ENCODE measurements around the gene CAMTA2. TPM values are rescaled to one million over a fixed set of nuclear protein-coding genes. Genes with fewer than 3 reads are reported as not detected.

CAMTA2 gene
- total and polyA plus RNA-seq, 9 of the 15 experiments (the other 6 are each of a cell fraction or from before 2014, with no cell fraction given) = 0.24 to 25.1 (median 6.3) TPM

DNA sequence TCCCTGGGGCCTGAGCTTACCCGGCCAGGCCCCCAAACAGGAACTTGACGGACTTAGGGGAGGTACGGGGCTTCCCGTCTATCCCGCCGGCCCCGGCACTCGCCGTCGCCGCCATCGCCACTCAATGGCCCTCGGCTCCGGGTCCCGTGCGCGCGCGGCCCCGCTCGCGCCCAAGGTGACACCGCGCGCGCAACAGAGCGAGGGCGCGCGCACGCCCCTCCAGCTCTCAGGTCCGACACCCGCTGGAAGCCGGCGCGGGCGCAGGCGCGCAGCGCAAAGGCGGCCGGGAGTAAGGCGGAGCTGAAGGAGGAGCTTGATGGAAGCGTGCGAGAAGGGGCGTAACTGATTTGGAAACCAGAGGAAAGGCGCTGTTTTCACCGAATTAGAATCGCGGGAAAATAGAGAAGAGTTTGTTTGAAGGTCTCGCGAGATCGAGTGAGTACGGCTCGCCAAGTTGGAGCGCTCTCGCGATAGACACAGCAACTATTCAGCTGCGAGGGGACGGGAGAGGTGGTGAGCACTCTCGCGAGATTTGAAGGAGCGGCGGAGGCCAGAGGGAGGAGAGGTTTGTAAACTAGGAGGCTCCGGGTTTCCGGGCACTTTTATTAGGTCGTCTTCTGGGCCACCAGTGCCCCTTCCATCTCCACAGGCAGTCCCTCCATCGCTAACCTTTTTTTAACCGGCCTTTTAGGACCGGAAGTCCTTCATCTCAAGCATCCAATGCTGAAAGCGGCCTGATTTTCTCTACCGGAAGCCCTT lies 47.5 kb downstream of the CAMTA2 start, which contains the start of the genes RNF167 and SLC25A11:
RNF167 (plus strand) TSS at position 473 of the 759 bp plus-strand sequence. CDS start 642 bp downstream, outside the sequence.
SLC25A11 (minus strand) TSS at position 251 of the 759 bp plus-strand sequence; CDS start at position 115, 136 bp downstream.
- H2AFZ ChIP-seq (ENCODE audit: low read depth, low read length) = peak within 1 kb of the TSS; percentile 89
- H3K4me1 ChIP-seq (replicated peaks in 1 of 2; ENCODE audit: control insufficient read depth in 2 of 2, insufficient read depth in 2 of 2, low read length in 2 of 2) = peaks cover 18 to 29% of the 10 kb centered on the region in 2 experiments; a peak in 4 of 5 replicates
- peak within 1 kb of the TSS; percentile 95 to 98 for H3K9ac ChIP-seq (ENCODE audit: insufficient read depth in 1 of 2, low read depth in 2 of 2, low read length in 2 of 2)
- FAIRE-seq = peak; percentile 93
- no peaks in the 10 kb centered on the region for H3K9me3 ChIP-seq (replicated peaks; ENCODE audit: control insufficient read depth, insufficient read depth, low read depth, low read length)
- H3K79me2 ChIP-seq (ENCODE audit: control insufficient read depth, insufficient read depth, low read length) = peaks cover 63% of the 10 kb centered on the region
- no peaks in the 10 kb centered on the region for H3K9me1 ChIP-seq (ENCODE audit: control insufficient read depth, insufficient read depth, low read length)
- H3K27ac ChIP-seq (ENCODE audit: extremely low read depth, low read depth, low read length) = peak within 1 kb of the TSS; percentile 90
- H3K4me2 ChIP-seq (ENCODE audit: insufficient read depth, low read length) = peak within 1 kb of the TSS; percentile 96
- H4K20me1 ChIP-seq (replicated peaks; ENCODE audit: control insufficient read depth, insufficient read depth, low read length) = peaks cover 1% of the 10 kb centered on the region; the same call in 1 of the 2 replicates
- no peaks in the 10 kb centered on the region for H3K27me3 ChIP-seq (ENCODE audit: control insufficient read depth in 2 of 2, insufficient read depth in 2 of 2, low read length in 2 of 2)
- CTCF ChIA-PET (ENCODE audit: low intra/inter-chr PET ratio) = no interaction called here
- BruUV-seq (replicated peaks) = no TSS peak
- peak; percentile 90 for ATAC-seq
- peak within 1 kb of the TSS; percentile 96 for H3K4me3 ChIP-seq
- 1% methylated on average over 33 of the region's 72 CpGs for whole genome bisulfite sequencing (ENCODE audit: insufficient coverage, low coverage, missing lambda C conversion rate)
- intact Hi-C loops (cut with micrococcal nuclease) (no loop called here), in situ Hi-C loops (cut with MboI) (no loop called here)
- H3K36me3 ChIP-seq (ENCODE audit: control insufficient read depth, insufficient read depth, low read length) = peaks cover 63% of the 10 kb centered on the region
- peak; percentile 88 to 95 (median 92) for DNase-seq (ENCODE audit: extremely low read depth in 1 of 4, low spot score in 3 of 4)
- POLR2A ChIA-PET = interaction anchor here (0.7 to 1.6 kb wide), 12 partner anchors 10 to 162 kb away, joined by 3 to 20 read pairs (median 3); partner anchors contain the start of genes ENO3, PFN1 and SPAG7
- TF ChIP-seq TAL1 (IDR thresholded peaks at IDR 0.05) (no peak), ZNF395 (CRISPR knock-in tag; IDR thresholded peaks at IDR 0.05) (peak; percentile 96), CBX5 (IDR thresholded peaks at IDR 0.05; ENCODE audit: borderline replicate concordance, low read depth) (no peak), ELF1 (tag; IDR thresholded peaks at IDR 0.05) (peak; percentile 84; the same call in 1 of the 2 replicates), ZNF134 (CRISPR knock-in tag; conservative IDR thresholded peaks at IDR 0.05) (0 out of 2 replicates have a peak, but pooled peaks have one; percentile 32), CREBBP (IDR thresholded peaks at IDR 0.05; ENCODE audit: low read depth, low read length) (no peak), FOS (IDR thresholded peaks at IDR 0.05; ENCODE audit: extremely low read depth, insufficient read length) (no peak), PTRF (tag; IDR thresholded peaks at IDR 0.05) (no peak), SAFB (IDR thresholded peaks at IDR 0.05; ENCODE audit: borderline replicate concordance, low read depth, low read length) (no peak), ZNF699 (CRISPR knock-in tag; IDR thresholded peaks at IDR 0.05; ENCODE audit: insufficient replicate concordance) (no peak)
- TF ChIP-seq, protein P1, sequence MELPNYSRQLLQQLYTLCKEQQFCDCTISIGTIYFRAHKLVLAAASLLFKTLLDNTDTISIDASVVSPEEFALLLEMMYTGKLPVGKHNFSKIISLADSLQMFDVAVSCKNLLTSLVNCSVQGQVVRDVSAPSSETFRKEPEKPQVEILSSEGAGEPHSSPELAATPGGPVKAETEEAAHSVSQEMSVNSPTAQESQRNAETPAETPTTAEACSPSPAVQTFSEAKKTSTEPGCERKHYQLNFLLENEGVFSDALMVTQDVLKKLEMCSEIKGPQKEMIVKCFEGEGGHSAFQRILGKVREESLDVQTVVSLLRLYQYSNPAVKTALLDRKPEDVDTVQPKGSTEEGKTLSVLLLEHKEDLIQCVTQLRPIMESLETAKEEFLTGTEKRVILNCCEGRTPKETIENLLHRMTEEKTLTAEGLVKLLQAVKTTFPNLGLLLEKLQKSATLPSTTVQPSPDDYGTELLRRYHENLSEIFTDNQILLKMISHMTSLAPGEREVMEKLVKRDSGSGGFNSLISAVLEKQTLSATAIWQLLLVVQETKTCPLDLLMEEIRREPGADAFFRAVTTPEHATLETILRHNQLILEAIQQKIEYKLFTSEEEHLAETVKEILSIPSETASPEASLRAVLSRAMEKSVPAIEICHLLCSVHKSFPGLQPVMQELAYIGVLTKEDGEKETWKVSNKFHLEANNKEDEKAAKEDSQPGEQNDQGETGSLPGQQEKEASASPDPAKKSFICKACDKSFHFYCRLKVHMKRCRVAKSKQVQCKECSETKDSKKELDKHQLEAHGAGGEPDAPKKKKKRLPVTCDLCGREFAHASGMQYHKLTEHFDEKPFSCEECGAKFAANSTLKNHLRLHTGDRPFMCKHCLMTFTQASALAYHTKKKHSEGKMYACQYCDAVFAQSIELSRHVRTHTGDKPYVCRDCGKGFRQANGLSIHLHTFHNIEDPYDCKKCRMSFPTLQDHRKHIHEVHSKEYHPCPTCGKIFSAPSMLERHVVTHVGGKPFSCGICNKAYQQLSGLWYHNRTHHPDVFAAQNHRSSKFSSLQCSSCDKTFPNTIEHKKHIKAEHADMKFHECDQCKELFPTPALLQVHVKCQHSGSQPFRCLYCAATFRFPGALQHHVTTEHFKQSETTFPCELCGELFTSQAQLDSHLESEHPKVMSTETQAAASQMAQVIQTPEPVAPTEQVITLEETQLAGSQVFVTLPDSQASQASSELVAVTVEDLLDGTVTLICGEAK (IDR thresholded peaks at IDR 0.05) = peak; percentile 93
- TF ChIP-seq, protein P1 (CRISPR knock-in tag; IDR thresholded peaks at IDR 0.05) = no peak
